K562 (cell line): ENCODE data around the gene C1orf198. TPM values are rescaled to one million over a fixed set of nuclear protein-coding genes. Genes with fewer than 3 reads are reported as not detected.

Experiments
- ATAC-seq: fragments of 200-7000 bp; cut with Tn5 transposase; 3 replicates; pipeline ENCODE4 v1.9.1; 2020; ENCODE audit warnings: moderate library complexity
- BruUV-seq: library from RNA; stranded (reverse); fragments of 400-500 nt; replicated peaks from 2 replicates; lab custom pipeline; 2021; lab: Mats Ljungman, UMichigan
- CTCF ChIA-PET: fragments of 300-600 bp; formaldehyde crosslinking; extraction: SDS; loops from one replicate; lab custom pipeline; 2021; ENCODE audit warnings: low intra/inter-chr PET ratio; lab: Yijun Ruan, JAX
- POLR2A ChIA-PET: fragments of 300-600, 350-650 bp; sonication (Branson Sonifier 250); formaldehyde crosslinking; extraction: SDS; loops from one replicate; lab custom pipeline; 2021; ENCODE audit warnings: antibody characterized with exemption, inconsistent platforms; lab: Yijun Ruan, JAX
- DNase-seq, 4 experiments: peaks; one replicate each; pipeline versions ENCODE4 v3.0.0 to v3.0.0-alpha.2; 2011 to 2018; ENCODE audit warnings: low spot score in 3 of 4, mixed read lengths in 3 of 4; ENCODE audit errors: extremely low read depth in 1 of 4
- FAIRE-seq: peaks from 2 replicates; lab custom pipeline; 2011; peaks lifted over from hg19 to GRCh38; lab: Jason Lieb, UNC
- H2AFZ ChIP-seq: 2 replicates; pipeline ENCODE4 v1.6.0; 2011; ENCODE audit warnings: low read depth, low read length, control low read depth, inconsistent platforms
- H3K27ac ChIP-seq: fragments of 200-600 bp; 3 replicates; pipeline ENCODE4 v1.8.0; 2011; ENCODE audit warnings: low read depth, mild to moderate bottlenecking, control low read depth, inconsistent platforms, low read length, moderate library complexity, mixed read lengths; ENCODE audit errors: extremely low read depth
- H3K27me3 ChIP-seq, 2 experiments: fragments of 300-600 bp in 1 of 2; 2 replicates in 1 of 2; 3 replicates in 1 of 2; pipeline versions ENCODE4 v1.6.0 to v1.8.0; 2011; ENCODE audit warnings: inconsistent platforms in 2 of 2, low read length in 2 of 2, mild to moderate bottlenecking in 1 of 2, mixed read lengths in 1 of 2, moderate library complexity in 1 of 2; ENCODE audit not compliant: control insufficient read depth in 2 of 2, insufficient read depth in 2 of 2
- H3K36me3 ChIP-seq: fragments of 300-600 bp; 3 replicates; pipeline ENCODE4 v1.8.0; 2011; ENCODE audit warnings: mild to moderate bottlenecking, low read length, inconsistent platforms; ENCODE audit not compliant: control insufficient read depth, insufficient read depth
- H3K4me1 ChIP-seq, 2 experiments: fragments of 200-600 bp in 1 of 2; replicated peaks in 1 of 2; 2 replicates in 1 of 2; 3 replicates in 1 of 2; pipeline versions ENCODE4 v1.5.1 to v1.8.0; 2011; ENCODE audit warnings: inconsistent platforms in 2 of 2, low read length in 2 of 2, mild to moderate bottlenecking in 1 of 2, mixed read lengths in 1 of 2, moderate library complexity in 1 of 2; ENCODE audit not compliant: control insufficient read depth in 2 of 2, insufficient read depth in 2 of 2
- H3K4me2 ChIP-seq: 2 replicates; pipeline ENCODE4 v1.6.1; 2011; ENCODE audit warnings: low read length, control low read depth, inconsistent platforms, mixed read lengths; ENCODE audit not compliant: insufficient read depth
- H3K4me3 ChIP-seq: fragments of 200-600 bp; sonication (generic), shearing (Covaris generic); 2 replicates; pipeline ENCODE4 v1.5.1; 2016; ENCODE audit warnings: control low read depth, inconsistent platforms
- H3K79me2 ChIP-seq: fragments of 200-600 bp; 3 replicates; pipeline ENCODE4 v1.8.0; 2011; ENCODE audit warnings: low read length, inconsistent platforms; ENCODE audit not compliant: control insufficient read depth, insufficient read depth
- H3K9ac ChIP-seq, 2 experiments: 2 replicates each; pipeline versions ENCODE4 v1.6.0 to v1.6.1; 2011; ENCODE audit warnings: low read depth in 2 of 2, low read length in 2 of 2, control low read depth in 1 of 2, inconsistent platforms in 1 of 2, mild to moderate bottlenecking in 1 of 2, mixed read lengths in 1 of 2; ENCODE audit not compliant: insufficient read depth in 1 of 2
- H3K9me1 ChIP-seq: one replicate; pipeline ENCODE4 v1.6.0; 2011; ENCODE audit warnings: inconsistent platforms, mild to moderate bottlenecking, low read length, moderate library complexity; ENCODE audit not compliant: control insufficient read depth, insufficient read depth
- H3K9me3 ChIP-seq: replicated peaks from 2 replicates; pipeline ENCODE4 v1.5.1; 2011; ENCODE audit warnings: low read depth, low read length, inconsistent platforms; ENCODE audit not compliant: control insufficient read depth, insufficient read depth
- H4K20me1 ChIP-seq: replicated peaks from 2 replicates; pipeline ENCODE4 v1.6.1; 2011; ENCODE audit warnings: low read length, inconsistent platforms, mixed read lengths; ENCODE audit not compliant: control insufficient read depth, insufficient read depth
- CHD1 ChIP-seq: fragments of 200-600 bp; sonication (generic); IDR thresholded peaks from one replicate; pipeline ENCODE4 v1.6.1; 2012; ENCODE audit warnings: mild to moderate bottlenecking, moderate library complexity, low read length, inconsistent platforms
- DIDO1 ChIP-seq: fragments of 450-650 bp; IDR thresholded peaks from 2 replicates; pipeline ENCODE4 v1.6.1; 2016; ENCODE audit warnings: low read depth, missing biosample characterization, missing genetic modification characterization
- HMG20B ChIP-seq: fragments of 250-450 bp; sonication (Bioruptor Pico); IDR thresholded peaks from 2 replicates; pipeline ENCODE4 v1.5.0; 2021; ENCODE audit warnings: mild to moderate bottlenecking
- NFIX ChIP-seq: fragments of 250-450 bp; sonication (Bioruptor Pico); IDR thresholded peaks from 2 replicates; pipeline ENCODE4 v1.4.0; 2020; ENCODE audit warnings: low read depth, mild to moderate bottlenecking, moderate library complexity
- PCBP1 ChIP-seq: fragments of 200-400 bp; formaldehyde crosslinking; IDR thresholded peaks from 2 replicates; pipeline ENCODE4 v1.6.1; 2018; ENCODE audit warnings: mild to moderate bottlenecking, low read depth, low read length; ENCODE audit not compliant: poor library complexity, severe bottlenecking
- POU5F1 ChIP-seq: fragments of 150-350 bp; IDR thresholded peaks from 2 replicates; pipeline ENCODE4 v1.6.1; 2014; ENCODE audit warnings: borderline replicate concordance, low read length, low read depth, mild to moderate bottlenecking; ENCODE audit not compliant: partially characterized antibody
- RBM14 ChIP-seq: fragments of 200-400 bp; formaldehyde crosslinking; IDR thresholded peaks from 2 replicates; pipeline ENCODE4 v1.6.1; 2018; ENCODE audit warnings: low read depth, mild to moderate bottlenecking, low read length, moderate library complexity, borderline replicate concordance; ENCODE audit not compliant: insufficient read depth
- SMAD1 ChIP-seq: fragments of 150-350 bp; IDR thresholded peaks from 2 replicates; pipeline ENCODE4 v1.6.1; 2014; ENCODE audit warnings: low read length, low read depth; ENCODE audit not compliant: partially characterized antibody
- SMAD3 ChIP-seq: fragments of 450-650 bp; formaldehyde crosslinking; conservative IDR thresholded peaks from 2 replicates; pipeline ENCODE4 v1.4.0; 2020; ENCODE audit warnings: mild to moderate bottlenecking
- SRSF3 ChIP-seq: fragments of 200-400 bp; formaldehyde crosslinking; IDR thresholded peaks from 2 replicates; pipeline ENCODE4 v1.6.1; 2016; ENCODE audit warnings: mild to moderate bottlenecking, low read length, moderate library complexity; ENCODE audit not compliant: insufficient read depth
- XRCC5 ChIP-seq: fragments of 200-400 bp; formaldehyde crosslinking; IDR thresholded peaks from 2 replicates; pipeline ENCODE4 v1.6.1; 2017; ENCODE audit warnings: low read depth, mild to moderate bottlenecking, low read length
- ZKSCAN8 ChIP-seq: fragments of 200-800 bp; sonication (Bioruptor generic); IDR thresholded peaks from 2 replicates; pipeline ENCODE4 v1.6.1; 2016; ENCODE audit warnings: missing genetic modification characterization, missing compliant biosample characterization
- ZNF165 ChIP-seq: fragments of 250-450 bp; sonication (Bioruptor Pico); IDR thresholded peaks from 2 replicates; pipeline ENCODE4 v1.4.0; 2020; ENCODE audit warnings: borderline replicate concordance
- ZNF384 ChIP-seq: IDR thresholded peaks from 2 replicates; pipeline ENCODE4 v1.6.1; 2012; ENCODE audit warnings: low read depth, low read length, improper control_type of control experiment
- WGBS: fragments of 100-300 bp; shearing (Covaris generic); methylation state at CpG from one replicate; pipeline ENCODE4 v1.1.6; 2016; ENCODE audit warnings: low coverage, mixed read lengths; ENCODE audit not compliant: insufficient coverage; ENCODE audit errors: missing lambda C conversion rate; 5-methylcytosine and 5-hydroxymethylcytosine counted together
- in situ Hi-C: fragments of 300-500 bp; cut with MboI; formaldehyde crosslinking; loops from 4 replicates; pipeline ENCODE4 v1.15.0; 2018; ENCODE audit warnings: inconsistent platforms, mixed read lengths
- intact Hi-C: fragments of 100-400 bp; cut with micrococcal nuclease; formaldehyde crosslinking; loops from 2 replicates; pipeline ENCODE4 v1.14.2; 2022
- polyA plus RNA-seq, 8 experiments: library from polyadenylated mRNA; depleted of rRNA in 4 of 8; stranded (reverse) in 5 of 8; unstranded in 3 of 8; fragments of >200 nt; fragmentation: Nextera tagmentation in 2 of 8; fragmentation: Illumina TruSeq in 1 of 8; extraction: Ambion mirVana in 2 of 8; extraction: Trizol in 1 of 8; gene quantifications; 2 replicates each; pipeline versions ENCODE4 v1.2.1 to v1.2.3, GENCODE V29; 2011 to 2014; ENCODE audit warnings: inconsistent platforms in 1 of 8, missing spikeins in 1 of 8
- total RNA-seq, 7 experiments: library from RNA; depleted of rRNA in 6 of 7; stranded (reverse); fragments of >200 nt in 6 of 7; fragmentation: Illumina TruSeq in 2 of 7; extraction: Trizol in 2 of 7; gene quantifications; 2 replicates each; pipeline versions ENCODE4 v1.2.1 to v1.2.3, GENCODE V29; 2011 to 2021; ENCODE audit warnings: low replicate concordance in 1 of 7
- TF ChIP-seq, protein P1 (sequence below): fragments of 250-450 bp; sonication (Bioruptor Pico); IDR thresholded peaks from 2 replicates; pipeline ENCODE4 v1.5.0; 2021; ENCODE audit warnings: mild to moderate bottlenecking, borderline replicate concordance

Gene C1orf198
- total and polyA plus RNA-seq, 9 of the 15 experiments (the other 6 are each of a cell fraction or from before 2014, with no cell fraction given) = 2.0 to 15.1 (median 10.4) TPM

DNA sequence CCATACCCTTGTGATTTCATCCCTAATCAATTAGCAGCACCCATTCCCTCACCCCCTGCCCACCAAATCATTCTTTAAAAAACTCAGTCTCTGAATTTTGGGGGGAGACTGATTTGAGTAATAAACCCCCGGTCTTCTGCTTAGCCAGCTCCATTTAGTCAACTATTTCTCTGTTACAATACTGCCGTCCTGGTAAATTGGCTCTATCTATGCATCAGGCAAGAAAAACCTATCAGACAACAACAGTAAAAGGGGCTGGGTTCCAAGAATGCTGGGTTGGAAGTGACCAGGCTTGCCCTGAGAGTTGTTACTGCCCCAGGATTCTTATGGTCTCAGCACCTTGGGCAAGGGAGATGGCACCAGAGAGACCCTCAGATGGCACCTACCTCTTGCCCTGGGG is 16.3 kb upstream of the C1orf198 start:
- Histone ChIP-seq H3K4me2 (no peak overlapping the region), H3K4me1 (no peaks in the 10 kb centered on the region), H3K9me1 (no peaks in the 10 kb centered on the region), H3K27me3 (peaks cover 75 to 90% of the 10 kb centered on the region in 2 experiments), H3K4me3 (no peak overlapping the region), H3K9me3 (no peaks in the 10 kb centered on the region), H2AFZ (no peak overlapping the region), H3K79me2 (no peaks in the 10 kb centered on the region), H3K36me3 (no peaks in the 10 kb centered on the region), H4K20me1 (no peaks in the 10 kb centered on the region), H3K27ac (no peak overlapping the region), H3K9ac (no peak overlapping the region)
- ChIA-PET POLR2A (interaction anchor here (0.8 kb wide), 1 partner anchor 12 kb away, joined by 3 read pairs; no protein-coding TSS in a partner anchor), CTCF (no interaction called here)
- intact Hi-C loops (loop anchor here (5.0 kb wide), 1 partner anchor 427 kb away; no protein-coding TSS in a partner anchor), in situ Hi-C loops (no loop called here)
- BruUV-seq = no TSS peak
- FAIRE-seq = no peak
- no peak for TF ChIP-seq PCBP1
- no peak for TF ChIP-seq CHD1
- TF ChIP-seq HMG20B (CRISPR knock-in tag) = no peak
- TF ChIP-seq ZNF384 = no peak
- TF ChIP-seq DIDO1 (tag) = no peak
- no peak for TF ChIP-seq POU5F1
- no peak for TF ChIP-seq ZNF165 (CRISPR knock-in tag)
- no peak for ATAC-seq
- no peak for DNase-seq
- 0% methylated on average over 2 of the region's 2 CpGs for WGBS

DNA sequence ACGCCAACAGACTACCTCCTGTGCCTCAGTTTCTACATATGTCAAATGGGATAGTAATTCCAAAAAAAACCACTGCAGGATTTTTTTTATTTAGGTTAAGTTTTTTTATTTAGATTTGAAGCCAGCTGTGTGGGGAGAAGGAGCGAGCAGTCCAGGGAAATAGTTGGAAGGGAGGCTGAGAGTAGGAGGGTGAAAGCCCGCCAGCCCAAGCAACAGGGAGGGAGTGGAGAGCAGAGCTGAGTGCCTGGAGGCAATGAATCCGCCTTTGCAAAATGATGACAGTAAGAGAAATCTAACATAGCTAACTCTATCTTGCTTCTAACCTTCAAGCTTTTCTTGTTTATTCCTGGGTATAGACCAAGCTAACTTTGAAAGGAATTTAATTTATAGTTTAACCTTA is 15.6 kb upstream of the C1orf198 start:
- Histone ChIP-seq H3K4me2 (no peak overlapping the region), H3K36me3 (no peaks in the 10 kb centered on the region), H4K20me1 (no peaks in the 10 kb centered on the region), H3K4me1 (no peaks in the 10 kb centered on the region), H3K79me2 (no peaks in the 10 kb centered on the region), H3K27ac (no peak overlapping the region), H2AFZ (no peak overlapping the region), H3K9me3 (no peaks in the 10 kb centered on the region), H3K27me3 (peaks cover 72 to 83% of the 10 kb centered on the region in 2 experiments), H3K4me3 (no peak overlapping the region), H3K9me1 (no peaks in the 10 kb centered on the region), H3K9ac (no peak overlapping the region)
- 0% methylated on average over 4 of the region's 4 CpGs for WGBS
- intact Hi-C loops = no loop called here
- no peak for ATAC-seq
- no peak for DNase-seq
- in situ Hi-C loops = no loop called here
- FAIRE-seq = no peak
- ChIA-PET POLR2A (no interaction called here), CTCF (no interaction called here)
- no TSS peak for BruUV-seq
- no peak for TF ChIP-seq NFIX (CRISPR knock-in tag)
- TF ChIP-seq SMAD1 = no peak
- no peak for TF ChIP-seq SMAD3
- no peak for TF ChIP-seq ZKSCAN8 (CRISPR knock-in tag)
- TF ChIP-seq, protein P1, sequence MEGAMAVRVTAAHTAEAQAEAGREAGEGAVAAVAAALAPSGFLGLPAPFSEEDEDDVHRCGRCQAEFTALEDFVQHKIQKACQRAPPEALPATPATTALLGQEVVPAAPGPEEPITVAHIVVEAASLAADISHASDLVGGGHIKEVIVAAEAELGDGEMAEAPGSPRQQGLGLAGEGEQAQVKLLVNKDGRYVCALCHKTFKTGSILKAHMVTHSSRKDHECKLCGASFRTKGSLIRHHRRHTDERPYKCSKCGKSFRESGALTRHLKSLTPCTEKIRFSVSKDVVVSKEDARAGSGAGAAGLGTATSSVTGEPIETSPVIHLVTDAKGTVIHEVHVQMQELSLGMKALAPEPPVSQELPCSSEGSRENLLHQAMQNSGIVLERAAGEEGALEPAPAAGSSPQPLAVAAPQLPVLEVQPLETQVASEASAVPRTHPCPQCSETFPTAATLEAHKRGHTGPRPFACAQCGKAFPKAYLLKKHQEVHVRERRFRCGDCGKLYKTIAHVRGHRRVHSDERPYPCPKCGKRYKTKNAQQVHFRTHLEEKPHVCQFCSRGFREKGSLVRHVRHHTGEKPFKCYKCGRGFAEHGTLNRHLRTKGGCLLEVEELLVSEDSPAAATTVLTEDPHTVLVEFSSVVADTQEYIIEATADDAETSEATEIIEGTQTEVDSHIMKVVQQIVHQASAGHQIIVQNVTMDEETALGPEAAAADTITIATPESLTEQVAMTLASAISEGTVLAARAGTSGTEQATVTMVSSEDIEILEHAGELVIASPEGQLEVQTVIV (CRISPR knock-in tag) = no peak
- TF ChIP-seq XRCC5 = no peak
- TF ChIP-seq RBM14 = no peak
- no peak for TF ChIP-seq SRSF3
